HG03378 (cell line): ENCODE data around the gene TNFRSF18.

Experiments
- ATAC-seq: cut with Tn5 transposase; IDR thresholded peaks from one replicate; pipeline ENCODE4 v1.9.1; 2021; ENCODE audit warnings: mild to moderate bottlenecking, moderate library complexity; ENCODE audit not compliant: unreplicated experiment

TNFRSF18 gene

DNA sequence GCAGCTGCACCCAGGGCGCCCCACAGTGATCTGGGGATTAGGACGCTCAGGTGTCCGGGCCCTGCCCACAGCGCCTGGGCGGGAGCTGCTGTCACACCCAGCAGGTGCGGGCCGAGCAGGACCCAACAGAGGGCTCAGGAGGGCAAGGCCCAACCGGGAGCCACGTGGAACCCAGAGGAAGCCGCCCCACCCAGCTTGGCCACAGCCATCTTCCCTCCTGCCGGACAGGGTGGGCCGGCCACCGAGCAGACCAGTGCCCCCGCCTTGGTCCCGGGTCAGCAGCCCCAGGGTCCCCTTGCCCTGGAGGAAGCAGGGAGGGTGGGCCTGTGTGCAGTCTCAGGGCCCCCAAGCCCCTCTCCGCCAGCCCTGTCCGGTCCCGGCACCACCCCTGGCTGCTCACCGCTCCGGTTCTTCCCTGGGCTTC is 39.0 kb downstream of the TNFRSF18 start:
- no peak for ATAC-seq

DNA sequence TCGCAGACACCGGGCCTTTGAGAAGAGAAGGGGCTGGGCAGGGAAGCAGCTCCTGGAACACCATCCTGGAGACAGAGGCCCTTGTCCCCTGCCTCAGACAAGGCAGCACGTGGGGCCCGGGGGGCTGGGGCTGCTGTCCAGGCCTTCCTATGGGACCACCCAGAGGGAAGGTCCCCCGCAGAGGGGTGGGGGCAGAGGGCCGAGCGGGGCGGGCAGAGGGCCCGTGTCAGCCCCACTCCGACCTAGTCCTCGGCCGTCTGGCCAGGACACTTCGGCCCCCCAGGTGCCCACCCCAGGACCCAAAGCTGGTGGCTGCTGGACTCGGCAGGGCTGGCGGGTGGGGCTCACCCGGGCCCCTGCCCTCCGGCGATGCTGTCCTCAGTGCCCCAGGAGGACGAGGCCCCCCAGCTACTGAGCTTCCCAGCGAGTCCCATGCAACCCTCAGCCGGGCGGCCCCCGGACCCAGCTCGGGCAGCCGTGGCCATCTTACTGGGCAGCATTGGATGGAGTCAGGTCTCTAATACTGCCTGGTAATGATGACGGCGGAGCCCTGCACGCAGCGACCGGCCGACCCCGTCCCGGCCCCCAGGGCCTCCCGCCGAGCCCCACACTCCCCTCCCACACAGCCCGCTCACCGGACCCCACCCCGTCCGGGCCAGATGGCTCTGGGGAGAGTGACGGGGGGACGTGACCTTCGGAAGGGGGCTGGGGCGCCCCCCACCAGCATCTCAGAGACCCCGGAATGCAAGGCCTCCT is 39.6 kb downstream of the TNFRSF18 start:
- no peak for ATAC-seq

DNA sequence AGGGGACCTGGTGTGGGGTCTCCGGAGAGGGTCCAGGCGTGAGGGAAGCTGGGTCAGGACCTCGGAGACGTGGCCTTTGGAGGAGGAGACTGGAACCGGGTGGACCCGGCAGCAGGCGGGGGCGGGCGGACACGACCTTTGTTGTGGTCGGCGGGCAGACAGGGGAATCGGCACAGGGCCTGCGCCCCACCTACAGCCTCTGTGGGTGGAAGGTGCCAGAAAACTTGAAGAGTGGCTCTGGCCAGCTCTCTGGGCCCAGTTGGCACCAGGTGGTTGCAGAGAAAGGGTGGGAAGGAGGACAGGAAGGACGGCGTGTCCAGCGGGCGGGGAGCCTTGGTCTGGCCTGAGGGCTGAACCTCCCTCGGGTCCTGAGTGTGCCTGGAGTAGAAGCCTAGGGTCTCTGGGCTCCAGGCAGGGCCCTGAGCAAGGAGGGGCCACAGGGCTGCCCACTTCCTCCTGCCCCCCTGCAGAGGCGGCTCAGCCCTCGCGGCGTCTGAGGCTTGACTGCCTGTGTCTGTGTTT is 40.4 kb downstream of the TNFRSF18 start:
- ATAC-seq, result no peak

DNA sequence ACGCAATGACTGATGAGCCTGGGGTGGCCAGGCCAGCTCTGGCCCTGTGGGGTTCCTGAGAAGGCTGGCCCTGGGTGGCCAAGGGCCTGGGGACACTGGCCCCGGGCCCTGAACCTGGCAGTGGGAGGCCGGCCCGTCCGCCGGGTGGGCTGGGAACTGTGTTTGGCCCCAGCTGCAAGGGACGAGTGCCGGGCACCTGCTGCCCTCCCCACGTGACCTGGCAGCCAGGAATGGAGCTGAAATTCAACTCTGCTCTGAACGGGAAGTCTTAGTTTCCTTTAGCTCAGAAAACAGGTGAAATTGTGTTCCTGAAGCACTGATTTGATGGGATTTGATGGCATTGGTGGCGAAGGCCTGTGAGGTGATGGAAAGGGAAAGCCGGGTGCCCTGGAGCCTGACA is 40.9 kb downstream of the TNFRSF18 start:
- no peak for ATAC-seq

DNA sequence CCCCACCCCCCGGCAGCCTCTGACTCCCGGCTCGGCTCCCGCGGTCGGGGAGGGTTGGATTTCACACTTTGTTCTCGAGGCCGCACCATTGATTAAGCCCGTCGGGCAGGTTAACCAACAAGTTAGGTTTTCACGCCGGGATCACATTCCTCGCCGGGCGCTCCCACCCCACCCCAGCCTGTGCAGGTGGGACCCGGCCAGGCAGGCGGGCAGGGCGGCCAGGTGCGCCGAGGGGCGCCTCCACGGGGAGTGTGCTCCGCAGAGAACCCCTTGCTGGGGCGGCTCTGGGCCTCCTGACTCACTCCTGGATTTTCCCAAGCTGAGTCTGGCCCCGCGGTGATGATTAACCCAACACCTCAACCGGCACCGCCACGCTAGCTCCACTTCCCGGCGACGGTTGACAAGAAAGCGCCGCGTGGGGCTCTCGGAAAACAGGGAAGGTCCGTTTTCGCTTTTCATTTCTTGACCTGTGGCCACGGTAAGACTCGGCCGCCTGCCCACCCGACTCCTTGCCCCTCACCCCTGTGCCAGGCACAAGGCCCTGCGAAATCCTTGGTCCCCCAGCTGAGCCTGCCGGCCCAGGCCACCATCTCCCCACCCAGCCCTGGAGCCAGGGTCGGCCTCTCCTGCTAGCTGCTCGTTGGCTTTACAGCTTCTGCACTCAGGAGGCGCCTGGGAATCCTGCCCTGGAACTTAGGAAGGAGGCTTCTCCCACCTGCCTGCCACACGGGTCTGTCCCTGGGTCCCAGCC is 41.5 kb downstream of the TNFRSF18 start:
- no peak for ATAC-seq

DNA sequence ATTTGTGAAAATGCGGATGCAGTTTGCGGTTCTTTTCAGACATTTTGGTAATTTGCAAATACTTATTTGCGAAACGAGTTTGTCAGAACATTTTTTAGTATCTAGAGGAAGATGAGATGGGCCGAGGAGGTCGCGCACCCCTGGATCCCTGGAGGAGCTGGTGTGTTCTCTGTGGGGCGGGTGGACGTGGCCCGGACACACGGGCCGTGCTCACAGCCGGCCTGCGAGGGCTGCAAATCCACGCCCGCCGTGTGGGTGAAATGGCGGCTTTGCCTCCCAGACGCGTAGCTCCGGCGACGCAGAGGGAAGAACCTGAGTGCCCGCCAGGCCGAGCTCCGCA is 42.1 kb downstream of the TNFRSF18 start:
- ATAC-seq, result no peak

DNA sequence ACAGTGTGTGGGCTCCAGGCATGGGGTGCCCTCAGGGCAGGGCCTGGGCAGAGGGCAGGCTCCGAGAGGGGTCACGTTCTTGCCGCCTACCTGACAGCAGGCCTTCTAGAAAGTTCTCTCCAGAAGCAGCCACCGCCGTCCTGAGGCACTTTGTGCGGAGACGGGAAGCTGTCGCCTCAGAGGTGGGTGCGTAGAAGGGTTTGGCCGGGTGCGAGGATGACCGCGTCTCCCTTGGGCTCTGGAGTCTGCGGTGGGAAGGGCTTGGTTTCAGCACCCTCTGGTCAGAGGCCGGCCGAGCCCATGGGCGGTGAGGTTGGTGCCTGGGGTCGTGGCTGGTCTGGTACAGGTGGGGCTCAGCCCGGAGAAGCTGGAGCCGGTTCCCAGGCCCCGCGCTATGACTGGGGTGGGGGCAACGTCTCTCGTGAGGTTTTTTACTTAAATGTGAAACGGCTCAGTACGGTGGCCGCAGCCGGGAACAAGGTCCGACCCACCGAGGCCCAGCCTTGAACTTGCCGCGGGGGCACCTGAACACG is 42.8 kb downstream of the TNFRSF18 start:
- ATAC-seq, result no peak

DNA sequence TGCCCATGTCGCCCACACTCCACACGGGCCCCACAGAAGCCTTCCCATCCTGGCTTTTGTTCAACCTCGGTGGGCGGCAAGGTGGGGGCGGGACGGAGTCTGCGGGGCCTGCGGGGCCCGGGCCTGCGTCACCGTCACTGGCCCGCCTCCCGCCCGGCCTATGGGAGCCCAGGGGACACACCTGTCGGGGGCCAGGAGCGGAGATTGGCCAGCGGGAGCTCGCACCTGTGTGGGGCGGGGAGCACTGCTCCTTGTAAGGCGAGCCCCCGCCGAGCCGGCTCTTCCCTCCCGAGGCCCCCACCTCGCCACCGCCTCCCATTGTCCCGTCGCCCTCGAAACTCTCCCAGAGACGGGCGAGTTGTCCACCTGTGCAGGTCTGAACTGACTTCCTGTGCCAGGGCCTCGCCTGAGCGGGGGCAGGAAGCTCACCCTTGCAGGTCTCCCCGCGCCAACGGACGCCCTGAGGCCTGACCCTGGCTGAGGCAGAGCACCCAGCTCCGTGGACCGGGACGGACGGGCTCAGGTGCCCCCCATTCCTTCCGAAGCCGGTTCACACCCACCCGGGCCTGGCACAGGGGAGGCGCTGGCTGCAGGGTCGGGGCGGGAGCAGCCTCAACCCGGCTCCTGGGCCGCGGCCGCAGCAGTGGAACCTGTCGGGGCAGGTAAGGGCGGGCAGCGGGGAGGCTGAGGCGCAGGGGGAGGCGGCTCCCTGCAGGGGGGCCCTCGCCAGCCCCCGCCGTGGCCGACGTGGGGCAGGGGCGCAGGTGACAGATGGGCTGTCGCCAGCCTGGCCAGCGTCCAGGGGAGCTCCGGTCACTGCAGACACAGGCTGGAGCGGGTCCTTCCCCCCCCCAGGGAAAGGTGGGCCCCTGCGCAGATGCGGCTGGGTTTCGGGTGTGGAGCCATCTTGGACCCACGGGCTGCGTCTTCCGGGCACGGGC is 43.5 kb downstream of the TNFRSF18 start:
- no peak for ATAC-seq

DNA sequence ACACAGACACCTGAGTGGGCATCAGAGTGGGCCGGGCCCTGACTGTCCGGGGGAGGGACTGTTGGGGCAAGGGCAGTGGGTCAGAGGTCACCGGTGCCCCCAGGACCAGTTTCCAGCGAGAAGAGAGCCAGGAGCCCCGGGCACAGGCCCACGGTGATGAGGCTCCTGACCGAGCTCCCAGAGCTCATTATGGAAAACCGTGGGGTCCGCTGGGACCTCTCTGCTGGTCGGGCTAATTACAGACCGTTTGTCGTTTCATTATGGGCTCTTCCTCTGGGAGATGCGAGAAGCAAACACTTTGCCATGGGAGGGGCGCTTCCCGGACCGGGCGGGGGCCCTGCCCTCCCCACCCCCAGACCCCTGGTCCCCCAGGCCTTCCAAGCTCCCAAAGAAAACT is 44.7 kb downstream of the TNFRSF18 start:
- ATAC-seq, result no peak

DNA sequence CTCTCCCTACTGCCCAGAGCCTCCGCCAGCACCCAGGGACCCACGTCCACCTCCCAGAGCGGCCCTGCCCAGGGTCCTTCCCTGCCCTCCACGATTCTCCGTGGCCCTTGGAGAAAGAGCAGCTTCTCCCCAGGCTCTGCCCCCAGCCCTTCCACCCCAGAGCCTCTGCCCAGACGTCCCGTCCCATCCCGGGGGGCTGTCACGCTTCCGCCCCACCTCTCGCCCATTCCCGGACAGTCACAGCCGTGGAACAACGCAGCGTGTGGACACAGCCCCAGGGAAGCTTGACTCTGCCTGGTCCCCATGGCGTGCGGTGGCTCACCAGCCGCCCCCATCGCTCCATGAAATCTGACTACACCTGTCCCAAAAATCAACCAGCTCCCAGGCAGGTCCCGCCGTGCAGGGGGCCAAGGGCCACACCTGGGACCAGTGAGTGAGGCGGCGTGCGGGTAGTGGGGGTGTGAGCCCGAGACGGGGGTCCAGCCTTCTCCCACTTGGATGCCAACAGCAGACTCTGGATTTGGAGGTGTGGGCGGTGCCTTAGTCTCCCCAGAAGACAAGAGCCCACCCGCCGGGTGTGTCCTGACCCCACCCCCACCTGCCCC is 45.2 kb downstream of the TNFRSF18 start:
- ATAC-seq, result no peak

DNA sequence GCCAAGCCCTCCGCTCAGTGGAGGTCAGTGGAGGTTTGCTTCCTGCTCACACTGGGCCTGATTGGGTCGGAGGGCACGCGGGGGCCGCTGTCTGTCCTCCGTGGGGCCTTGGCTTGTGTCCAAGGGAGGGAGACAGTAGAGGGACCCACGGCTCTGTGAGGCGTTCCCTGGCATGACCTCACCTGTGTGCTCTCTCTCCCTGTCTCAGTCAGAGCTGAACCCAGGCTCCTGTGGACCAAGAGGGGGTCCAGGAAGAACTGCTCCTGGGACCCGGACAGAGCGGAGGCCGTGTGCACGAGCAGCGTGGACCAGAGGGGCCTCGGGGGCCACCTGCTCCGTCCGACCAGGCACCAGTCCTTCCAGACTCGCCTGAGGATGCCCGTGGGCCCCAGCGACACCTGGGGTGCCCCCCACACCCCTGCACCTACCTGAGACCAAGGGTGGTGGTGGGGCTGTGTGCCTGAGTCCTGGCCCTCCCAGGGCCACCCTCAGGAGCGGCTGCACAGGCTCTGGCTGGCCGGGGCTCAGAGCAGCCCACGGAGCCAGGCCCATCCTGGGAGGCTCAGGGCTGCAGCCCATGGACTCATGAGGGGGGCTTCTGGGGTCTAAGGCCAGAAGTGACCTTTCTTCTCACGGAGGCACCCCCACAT is 46.0 kb downstream of the TNFRSF18 start:
- ATAC-seq, result no peak

DNA sequence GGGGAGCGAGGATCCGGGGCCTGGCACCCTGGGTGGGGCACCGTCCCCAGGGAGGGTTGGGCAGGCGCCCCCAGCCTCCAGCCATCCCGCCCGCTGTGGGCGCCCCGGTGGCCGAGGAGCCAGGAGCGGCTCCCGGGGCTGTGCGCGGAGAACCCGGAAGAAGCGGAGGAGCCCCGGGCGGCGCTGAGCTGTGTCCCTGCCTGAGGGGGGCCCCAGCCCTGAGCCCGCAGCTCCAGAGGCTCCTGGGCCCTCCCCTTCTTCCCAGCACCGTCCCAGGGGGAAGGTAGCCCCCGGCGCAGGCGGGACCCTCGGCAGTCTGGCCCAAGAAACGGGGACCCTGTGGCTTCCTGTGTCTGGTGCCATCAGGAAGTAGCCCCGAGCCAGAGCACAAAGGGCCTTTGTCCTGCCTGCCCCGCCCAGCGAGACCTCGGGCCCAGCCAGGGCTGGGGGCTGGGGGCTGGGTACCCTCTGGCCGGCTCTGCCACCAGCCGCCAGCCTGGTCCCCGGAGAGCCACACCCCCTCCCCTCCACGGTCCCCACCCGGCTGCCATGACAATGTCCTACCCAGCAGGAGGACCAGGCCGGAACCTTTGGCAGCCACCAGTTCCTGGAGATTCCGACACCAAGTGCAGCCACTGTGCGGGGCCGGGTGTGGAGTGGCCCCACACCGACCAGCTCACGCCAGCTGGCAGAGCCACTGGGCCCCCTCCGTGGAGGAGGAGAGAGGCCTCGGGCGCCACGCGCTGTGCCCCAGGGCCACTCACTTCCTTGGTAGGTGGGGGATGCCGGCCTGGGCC is 48.3 kb downstream of the TNFRSF18 start:
- ATAC-seq, result no peak

DNA sequence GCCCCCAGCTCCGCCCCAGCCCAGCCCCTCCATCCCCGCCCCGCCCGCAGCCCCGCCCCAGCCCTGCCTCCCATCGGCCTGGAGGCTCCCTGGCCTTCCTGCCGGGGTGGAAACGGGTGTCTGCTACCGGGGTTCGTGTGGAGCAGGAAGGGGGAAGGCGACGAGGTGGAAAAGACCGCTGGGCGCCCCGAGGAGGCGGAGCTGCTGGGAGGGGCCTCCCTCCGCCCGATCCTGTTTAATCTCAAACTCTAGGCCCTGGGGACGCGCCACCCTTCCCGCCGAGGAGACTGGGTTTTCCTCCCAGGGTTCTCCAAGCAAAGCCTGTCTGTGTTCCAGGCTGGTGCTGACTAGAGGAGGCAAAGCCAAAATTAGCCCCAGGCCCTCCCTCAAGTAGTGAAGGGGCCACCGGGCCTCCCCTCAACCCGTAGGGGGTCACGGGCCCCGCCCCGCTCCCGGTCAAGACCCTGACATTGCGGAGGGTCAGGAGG is 48.9 kb downstream of the TNFRSF18 start:
- no peak for ATAC-seq

DNA sequence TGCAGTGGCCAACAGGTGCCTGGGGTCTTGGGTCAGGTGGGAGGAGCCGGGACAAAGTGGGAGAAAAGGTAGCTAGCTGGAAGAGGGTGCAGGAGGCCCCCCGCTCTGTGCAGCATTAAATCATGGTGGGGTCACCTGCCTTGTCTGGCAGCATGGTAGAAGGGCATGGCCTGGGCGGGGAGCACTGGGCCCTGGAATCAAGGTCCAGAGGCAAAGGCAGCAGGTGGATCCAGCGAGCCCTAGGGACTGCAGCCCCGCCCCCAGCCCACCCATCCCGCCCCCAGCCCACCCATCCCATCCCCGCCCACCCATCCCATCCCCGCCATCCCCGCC is 49.4 kb downstream of the TNFRSF18 start:
- ATAC-seq, result no peak

DNA sequence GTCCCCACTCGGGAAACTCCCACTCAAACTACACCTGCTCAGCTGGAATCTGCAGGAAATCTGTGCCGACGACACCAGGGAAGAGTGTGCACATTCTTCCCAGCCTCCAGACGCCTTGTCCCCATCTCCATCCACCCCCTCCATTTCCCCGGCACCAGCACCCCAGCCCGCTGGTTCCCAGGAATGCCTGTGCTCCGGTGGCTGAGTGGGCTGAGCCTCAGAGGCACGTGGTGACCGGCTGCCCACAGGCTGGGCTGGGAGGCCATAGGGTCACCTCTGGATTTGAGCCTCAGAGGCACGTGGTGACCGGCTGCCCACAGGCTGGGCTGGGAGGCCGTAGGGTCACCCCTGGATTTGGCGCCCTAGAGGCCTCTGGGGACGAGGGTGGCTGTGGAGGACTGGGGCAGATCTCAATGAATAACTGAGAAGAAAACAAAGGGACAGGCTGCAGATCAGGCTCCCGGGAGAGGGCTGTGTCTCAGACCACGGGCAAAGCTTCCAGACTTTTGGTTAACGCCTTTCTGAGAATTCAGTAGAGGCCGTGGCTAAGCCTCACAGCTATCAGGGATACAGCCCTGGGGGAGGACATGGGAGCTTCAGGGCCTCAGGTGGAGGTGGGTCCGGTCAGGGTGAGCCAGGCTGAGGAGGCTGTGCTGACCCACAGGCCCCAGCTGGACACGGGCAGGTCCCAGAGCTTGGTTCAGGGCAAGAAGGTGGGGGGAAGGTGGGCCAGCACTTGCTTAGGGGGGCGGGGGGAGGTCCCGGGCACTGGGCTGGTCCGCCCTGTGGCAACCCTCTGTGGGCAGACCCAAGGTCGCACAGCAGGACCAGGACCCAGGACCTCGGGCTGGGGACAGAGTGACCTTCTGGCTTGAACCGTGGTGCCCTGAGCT is 50.0 kb downstream of the TNFRSF18 start:
- no peak for ATAC-seq

DNA sequence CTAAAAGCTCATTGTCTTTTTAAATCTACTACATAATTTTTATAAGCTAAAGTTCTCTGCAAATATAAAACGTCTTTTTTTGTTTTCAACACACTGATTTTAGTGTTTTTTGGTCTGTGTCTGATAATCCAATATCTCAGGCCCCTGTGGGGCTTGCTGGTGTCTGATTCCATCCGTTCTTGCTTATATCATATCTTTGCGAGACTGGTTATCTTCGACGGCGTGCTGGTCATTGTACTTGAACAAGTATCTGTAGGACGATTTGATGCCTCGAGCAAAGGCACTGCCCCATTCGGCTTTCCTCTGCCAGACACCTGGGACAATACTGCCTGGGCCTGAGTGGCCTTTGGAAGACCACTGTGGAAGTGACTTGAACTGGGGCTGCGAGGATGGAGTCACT is 51.1 kb downstream of the TNFRSF18 start:
- ATAC-seq, result no peak

DNA sequence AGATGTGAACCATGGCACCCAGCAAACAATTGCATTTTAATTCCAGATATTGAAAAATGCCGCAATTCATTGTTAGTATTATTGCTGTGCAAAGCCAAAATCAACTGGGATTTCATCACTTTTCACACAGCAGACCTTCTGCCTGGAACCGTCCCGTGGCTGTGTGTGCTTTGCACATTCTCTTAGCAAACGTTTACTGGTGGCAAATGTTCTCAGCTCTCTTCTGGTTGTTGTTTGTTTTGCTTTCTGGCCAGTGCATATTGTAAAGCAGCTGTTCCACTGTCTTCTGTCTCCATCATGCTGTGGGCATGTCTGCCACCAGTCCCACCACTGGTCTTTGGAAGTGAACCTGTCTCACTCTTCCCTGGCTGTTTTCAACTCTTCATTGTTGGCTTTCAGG is 52.5 kb downstream of the TNFRSF18 start:
- ATAC-seq, result no peak
